ENCODE results near the gene CFAP74. TPM values are rescaled to one million over a fixed set of nuclear protein-coding genes. Genes with fewer than 3 reads are reported as not detected.

CFAP74 gene
- total RNA-seq, 2 donors from 2014 or later = under 0.01 TPM; not detected in 1

- no peaks in the 10 kb centered on the region for H3K36me3 ChIP-seq (replicated peaks in 1 of 2; ENCODE audit: insufficient read depth in 1 of 2, low read depth in 2 of 2)
- no peak overlapping the region for H3K27ac ChIP-seq
- no peaks in the 10 kb centered on the region for H3K4me1 ChIP-seq
- TF ChIP-seq POLR2A (IDR thresholded peaks at IDR 0.05) = no peak
- TF ChIP-seq CTCF (IDR thresholded peaks at IDR 0.05) = no peak
- DNase-seq (no peak), ATAC-seq (no peak)
- intact Hi-C loops (cut with DNase I) = no loop called here
- WGBS, 2 donors = 67% methylated on average over 25 to 27 of the region's 27 CpGs
- no peak overlapping the region for H3K4me3 ChIP-seq
- no peaks in the 10 kb centered on the region for H3K9me3 ChIP-seq
- no peaks in the 10 kb centered on the region for H3K27me3 ChIP-seq
Measured at GRCh38 chr1:2009101-2010053, 5.8 kb upstream of the CFAP74 start.

- Histone ChIP-seq H3K27ac (no peak overlapping the region), H3K4me1 (no peaks in the 10 kb centered on the region), H3K4me3 (no peak overlapping the region), H3K9me3 (no peaks in the 10 kb centered on the region), H3K36me3 (replicated peaks in 1 of 2; ENCODE audit: insufficient read depth in 1 of 2, low read depth in 2 of 2) (no peaks in the 10 kb centered on the region), H3K27me3 (peaks cover 0 to 6% of the 10 kb centered on the region in 2 donors)
- ATAC-seq = no peak
- WGBS, 2 donors = 73 to 83% methylated on average over 21 of the region's 21 CpGs
- no peak for TF ChIP-seq POLR2A (IDR thresholded peaks at IDR 0.05)
- TF ChIP-seq CTCF (IDR thresholded peaks at IDR 0.05) = no peak
- intact Hi-C loops (cut with DNase I) = no loop called here
- DNase-seq = no peak
Measured at GRCh38 chr1:2004856-2005255, 1.3 kb upstream of the CFAP74 start.

DNA sequence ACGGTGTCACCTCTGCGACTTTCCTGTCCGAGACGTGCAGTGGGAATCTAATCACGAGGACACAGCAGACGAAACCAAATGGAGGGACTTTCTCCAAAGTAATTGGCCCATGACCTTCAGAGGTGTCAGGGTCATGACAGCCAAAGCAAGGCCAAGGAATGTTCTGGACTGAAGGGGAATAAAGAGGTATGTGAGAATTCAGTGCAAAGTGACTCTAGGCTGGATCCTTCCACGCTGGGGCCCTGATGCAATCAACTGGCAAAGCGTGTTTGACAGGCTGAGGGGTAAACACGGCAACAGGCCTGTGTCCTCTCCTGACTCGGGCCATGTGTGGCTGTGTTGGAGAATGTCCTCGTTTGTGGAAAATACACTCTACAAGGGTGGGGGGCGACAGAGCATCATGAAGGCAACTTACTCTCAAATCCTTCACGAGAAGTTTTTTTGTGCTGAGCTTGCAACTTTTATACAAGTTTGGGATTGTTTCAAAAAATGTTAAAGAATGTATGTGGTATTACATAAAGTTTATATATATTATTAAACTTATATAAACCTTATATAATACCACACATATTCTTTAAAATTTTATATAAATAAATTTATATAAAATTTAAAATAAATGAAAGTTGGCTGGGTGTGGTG lies 1.7 kb downstream of the CFAP74 start:
- H3K27me3 ChIP-seq = peaks cover 0 to 6% of the 10 kb centered on the region in 2 donors
- 63 to 65% methylated on average over 13 of the region's 13 CpGs for WGBS, 2 donors
- H3K4me1 ChIP-seq = no peaks in the 10 kb centered on the region
- ATAC-seq (no peak), DNase-seq (no peak)
- TF ChIP-seq CTCF (IDR thresholded peaks at IDR 0.05) (no peak), POLR2A (IDR thresholded peaks at IDR 0.05) (no peak)
- no peak overlapping the region for H3K4me3 ChIP-seq
- no peaks in the 10 kb centered on the region for H3K9me3 ChIP-seq
- no peaks in the 10 kb centered on the region for H3K36me3 ChIP-seq (replicated peaks in 1 of 2; ENCODE audit: insufficient read depth in 1 of 2, low read depth in 2 of 2)
- no peak overlapping the region for H3K27ac ChIP-seq
- intact Hi-C loops (cut with DNase I) = no loop called here

DNA sequence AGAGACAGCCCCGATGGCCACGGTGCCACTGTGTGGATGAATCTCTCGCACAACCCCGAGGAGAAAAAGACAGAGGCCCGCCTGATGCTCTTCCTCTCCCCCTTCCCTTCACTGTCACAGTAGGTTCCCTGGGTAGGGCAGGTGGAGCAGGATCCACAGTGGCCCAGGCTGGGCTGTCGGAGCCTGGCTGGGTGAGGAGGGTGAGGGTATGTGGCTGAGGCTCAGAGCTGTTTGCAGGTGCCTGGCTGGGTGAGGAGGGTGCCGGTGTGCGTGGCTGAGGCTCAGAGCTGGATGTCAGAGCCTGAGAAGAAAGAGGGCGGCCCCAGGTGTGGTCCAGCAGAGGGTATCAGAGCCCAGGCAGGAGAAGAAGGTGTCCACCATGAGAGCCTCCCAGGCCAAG lies 2.7 kb downstream of the CFAP74 start:
- WGBS, 2 donors = 81 to 93% methylated on average over 7 to 9 of the region's 9 CpGs
- Histone ChIP-seq H3K27me3 (peaks cover 0 to 6% of the 10 kb centered on the region in 2 donors), H3K36me3 (replicated peaks in 1 of 2; ENCODE audit: insufficient read depth in 1 of 2, low read depth in 2 of 2) (no peaks in the 10 kb centered on the region), H3K4me3 (no peak overlapping the region), H3K27ac (no peak overlapping the region), H3K4me1 (no peaks in the 10 kb centered on the region), H3K9me3 (no peaks in the 10 kb centered on the region)
- intact Hi-C loops (cut with DNase I) = no loop called here
- ATAC-seq = no peak
- DNase-seq = no peak
- TF ChIP-seq CTCF (IDR thresholded peaks at IDR 0.05) (no peak), POLR2A (IDR thresholded peaks at IDR 0.05) (no peak)
